Lower lobe of right lung (tissue), 2 donors: Measurements from ENCODE around the gene TPSG1. TPM values are rescaled to one million over a fixed set of nuclear protein-coding genes. Genes with fewer than 3 reads are reported as not detected.
"Not testable (repeated sequence)": the region's sequence is repeated elsewhere in the genome, so short reads cannot be mapped to it uniquely, and the experiment has no call there.

Source experiments
- ATAC-seq, 2 donors: fragments of 200-7000 bp; cut with Tn5 transposase; one replicate each; pipeline ENCODE4 v1.9.1; 2020 to 2022; ENCODE audit warnings: mild to moderate bottlenecking in 2 of 2, moderate library complexity in 2 of 2
- DNase-seq: peaks from one replicate; pipeline ENCODE4 v3.0.0-alpha.2; 2020
- H3K27ac ChIP-seq: fragments of 200-600 bp; one replicate; pipeline ENCODE4 v1.8.0; 2022
- H3K27me3 ChIP-seq: fragments of 200-600 bp; one replicate; pipeline ENCODE4 v1.8.0; 2022; ENCODE audit warnings: low read depth
- H3K36me3 ChIP-seq: fragments of 200-600 bp; one replicate; pipeline ENCODE4 v1.8.0; 2022; ENCODE audit warnings: mild to moderate bottlenecking
- H3K4me1 ChIP-seq: fragments of 200-600 bp; one replicate; pipeline ENCODE4 v1.8.0; 2022
- H3K4me3 ChIP-seq: fragments of 200-600 bp; one replicate; pipeline ENCODE4 v1.8.0; 2022; ENCODE audit warnings: mild to moderate bottlenecking
- H3K9me3 ChIP-seq: fragments of 200-600 bp; one replicate; pipeline ENCODE4 v1.8.0; 2022
- CTCF ChIP-seq: fragments of 200-600 bp; IDR thresholded peaks from one replicate; pipeline ENCODE4 v1.8.0; 2022; ENCODE audit warnings: antibody characterized with exemption, mild to moderate bottlenecking
- intact Hi-C: fragments of 100-400 bp; cut with DNase I; formaldehyde crosslinking; loops from one replicate; pipeline ENCODE4 v1.11.0; 2022
- total RNA-seq: library from RNA; stranded (reverse); fragmentation: NEBNext Ultra II Directional; extraction: Animal tissue kit (Norgen Biotek cat#: 25700); gene quantifications from one replicate; pipeline ENCODE4 v1.2.1, GENCODE V29; 2021
- donor health status: DM: no; HTN: yes; CAD: no; lungs with severe emphysema.

Gene TPSG1
- total RNA-seq, 1 donor from 2014 or later = 2.9 TPM

- H3K4me3 ChIP-seq = no peak overlapping the region
- no peaks in the 10 kb centered on the region for H3K36me3 ChIP-seq
- no peak for DNase-seq
- no peaks in the 10 kb centered on the region for H3K4me1 ChIP-seq
- no peak for TF ChIP-seq CTCF
- intact Hi-C loops = no loop called here
- ATAC-seq = no peak
- H3K27ac ChIP-seq = no peak overlapping the region
- H3K9me3 ChIP-seq = no peaks in the 10 kb centered on the region
- H3K27me3 ChIP-seq = no peaks in the 10 kb centered on the region
Observed at GRCh38 chr16:1237990-1238389, 12.9 kb upstream of the TPSG1 start.

- H3K4me1 ChIP-seq, H3K4me3 ChIP-seq, H3K27me3 ChIP-seq, H3K9me3 ChIP-seq, DNase-seq, intact Hi-C loops, H3K27ac ChIP-seq, H3K36me3 ChIP-seq: not testable (repeated sequence)
- peak; percentile 70 to 79 for ATAC-seq
Observed at GRCh38 chr16:1236659-1237058, 11.6 kb upstream of the TPSG1 start.

- DNase-seq, H3K4me3 ChIP-seq, H3K9me3 ChIP-seq, H3K27ac ChIP-seq, intact Hi-C loops, H3K4me1 ChIP-seq, H3K36me3 ChIP-seq, H3K27me3 ChIP-seq: not testable (repeated sequence)
- peak in 1 of 2 donors; percentile 16 for ATAC-seq
Observed at GRCh38 chr16:1232049-1232748, 7.1 kb upstream of the TPSG1 start.

DNA sequence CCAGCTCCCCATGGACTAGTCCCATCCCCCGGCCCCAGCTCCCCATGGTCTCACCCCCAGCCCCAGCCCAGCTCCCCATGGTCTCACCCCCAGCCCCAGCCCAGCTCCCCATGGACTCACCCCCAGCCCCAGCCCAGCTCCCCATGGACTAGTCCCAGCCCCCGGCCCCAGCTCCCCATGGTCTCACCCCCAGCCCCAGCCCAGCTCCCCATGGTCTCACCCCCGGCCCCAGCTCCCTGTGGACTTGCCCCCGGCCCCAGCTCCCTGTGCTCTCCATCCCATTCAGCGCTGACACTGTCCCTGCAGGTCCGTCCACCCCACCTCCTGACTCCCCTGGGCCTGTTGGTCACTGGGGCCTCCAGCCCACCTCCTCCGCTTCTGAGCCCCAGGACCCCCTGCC lies 6.2 kb upstream of the TPSG1 start:
- H3K4me3 ChIP-seq, intact Hi-C loops, DNase-seq, H3K36me3 ChIP-seq, ATAC-seq, H3K27ac ChIP-seq, H3K9me3 ChIP-seq, H3K27me3 ChIP-seq, H3K4me1 ChIP-seq: not testable (repeated sequence)

DNA sequence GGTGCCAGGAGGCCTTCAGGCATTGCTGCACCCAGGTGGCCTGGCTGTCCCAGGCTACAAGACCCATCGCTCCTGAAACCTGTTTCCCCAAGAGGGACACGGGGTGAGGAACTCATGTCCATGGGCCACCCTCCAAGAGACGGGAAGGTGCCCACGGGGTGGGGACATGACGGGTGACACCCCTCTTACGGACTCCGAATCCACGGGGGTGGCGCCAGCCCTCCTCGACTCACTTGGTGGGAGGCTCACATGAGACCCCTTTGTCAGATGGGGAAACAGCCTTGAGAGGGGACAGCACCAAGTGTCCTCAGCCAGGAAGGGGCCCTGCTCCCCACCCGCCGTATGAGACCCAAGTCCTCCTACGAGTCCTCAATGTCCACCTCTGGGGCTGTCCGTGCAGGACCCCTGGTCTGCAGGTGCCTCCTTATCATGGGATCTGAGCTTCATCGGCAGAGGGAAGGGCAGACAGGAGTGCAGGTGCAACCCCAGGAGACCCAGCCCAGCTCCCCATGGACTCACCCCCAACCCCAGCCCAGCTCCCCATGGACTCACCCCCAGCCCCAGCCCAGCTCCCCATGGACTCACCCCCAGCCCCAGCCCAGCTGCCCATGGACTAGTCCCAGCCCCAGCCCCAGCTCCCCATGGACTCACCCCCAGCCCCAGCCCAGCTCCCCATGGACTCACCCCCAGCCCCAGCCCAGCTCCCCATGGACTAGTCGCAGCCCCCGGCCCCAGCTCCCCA lies 5.6 kb upstream of the TPSG1 start:
- H3K36me3 ChIP-seq, H3K4me3 ChIP-seq, ATAC-seq, H3K4me1 ChIP-seq, H3K27me3 ChIP-seq, H3K9me3 ChIP-seq, H3K27ac ChIP-seq, intact Hi-C loops, DNase-seq: not testable (repeated sequence)

DNA sequence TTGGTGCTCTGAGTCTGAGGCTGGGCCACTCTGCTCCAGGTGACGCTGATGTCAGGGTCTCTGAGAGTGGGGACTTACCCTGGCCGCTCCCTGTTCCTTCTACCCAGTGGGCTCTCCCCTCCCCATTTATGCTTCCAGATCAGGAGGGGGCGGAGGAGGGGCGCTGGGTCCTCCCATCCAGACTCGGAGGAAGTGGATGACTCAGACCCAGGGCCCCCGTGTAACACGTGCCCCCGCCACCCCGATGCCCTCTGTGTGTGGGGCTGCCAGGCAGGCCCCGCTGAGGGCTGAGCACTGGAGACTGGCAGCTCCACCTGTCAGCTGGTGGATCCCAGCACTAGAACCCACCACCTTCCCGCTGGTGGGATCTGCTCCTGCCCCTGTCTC lies 5.0 kb upstream of the TPSG1 start, which contains the start of gene TPSB2:
Gene TPSB2, minus strand, starts transcription at position 101 of the 387 bp plus-strand sequence. CDS start 233 bp downstream, outside the sequence.
- ATAC-seq = peak in 1 of 2 donors; percentile 7
- DNase-seq, intact Hi-C loops: not testable (repeated sequence)

GRCh38 chr16:1229476-1229875 lies 4.4 kb upstream of the TPSG1 start:
- intact Hi-C loops, H3K27ac ChIP-seq, ATAC-seq, H3K4me3 ChIP-seq, DNase-seq, H3K36me3 ChIP-seq, H3K4me1 ChIP-seq, H3K9me3 ChIP-seq, H3K27me3 ChIP-seq: not testable (repeated sequence)

More for the DNA sequence above, 5.0 kb upstream of the TPSG1 start, which contains the start of gene TPSB2:
- not testable (repeated sequence) for H3K36me3 ChIP-seq, H3K27ac ChIP-seq, H3K4me1 ChIP-seq, H3K27me3 ChIP-seq, H3K9me3 ChIP-seq, H3K4me3 ChIP-seq

DNA sequence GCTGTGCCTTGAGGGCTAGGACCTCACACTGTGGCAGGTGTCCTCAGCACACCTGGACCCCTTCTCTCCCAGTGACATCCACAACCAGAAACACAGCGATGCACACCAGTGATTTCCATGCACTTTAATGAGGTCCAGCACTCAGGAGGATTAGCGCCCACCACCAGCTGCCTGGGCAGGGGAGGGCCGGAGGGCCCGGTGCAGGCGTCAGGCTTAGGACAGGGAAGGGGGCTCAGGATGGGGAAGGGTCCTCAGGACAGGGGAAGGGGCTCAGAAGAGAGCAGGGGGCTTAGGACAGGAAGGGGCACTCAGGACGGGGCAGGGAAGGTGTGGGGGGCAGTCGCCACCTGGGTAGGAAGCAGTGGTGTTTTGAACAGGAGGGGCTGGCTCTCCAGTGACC lies 3.2 kb upstream of the TPSG1 start:
- H3K4me1 ChIP-seq, H3K27ac ChIP-seq, H3K36me3 ChIP-seq, H3K27me3 ChIP-seq, DNase-seq, H3K9me3 ChIP-seq, H3K4me3 ChIP-seq, ATAC-seq, intact Hi-C loops: not testable (repeated sequence)

DNA sequence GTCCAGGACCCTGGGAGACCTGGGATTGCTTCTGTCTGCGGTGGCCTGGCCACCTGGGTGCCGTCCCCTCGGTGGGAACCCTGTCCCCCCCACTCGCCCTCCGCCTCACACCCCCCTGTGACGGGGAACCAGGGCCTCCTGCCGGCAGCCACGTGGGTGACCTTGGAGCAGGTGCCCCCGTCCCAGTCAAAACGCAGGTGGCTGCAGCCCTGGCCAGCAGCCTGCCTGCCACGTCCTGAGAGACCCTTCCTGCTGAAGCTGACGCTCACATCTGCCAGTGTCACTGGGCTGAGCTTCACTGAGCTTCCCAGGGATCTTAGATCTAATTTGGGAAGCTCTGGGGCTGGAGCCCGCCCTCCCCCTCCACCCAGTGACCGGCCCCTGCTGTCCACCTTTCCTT lies 1.6 kb upstream of the TPSG1 start:
- H3K27me3 ChIP-seq, ATAC-seq, intact Hi-C loops, DNase-seq, H3K9me3 ChIP-seq, H3K27ac ChIP-seq, H3K4me3 ChIP-seq, H3K36me3 ChIP-seq, H3K4me1 ChIP-seq: not testable (repeated sequence)

GRCh38 chr16:1225728-1226311 lies 752 bp upstream of the TPSG1 start:
- H3K4me1 ChIP-seq, H3K4me3 ChIP-seq, H3K36me3 ChIP-seq, intact Hi-C loops, H3K27me3 ChIP-seq, DNase-seq, H3K27ac ChIP-seq, H3K9me3 ChIP-seq: not testable (repeated sequence)
- ATAC-seq = peak in 1 of 2 donors; percentile 3
